Kidney (tissue), 14 donors: Measurements from ENCODE around the gene PSMA5. TPM values are rescaled to one million over a fixed set of nuclear protein-coding genes. Genes with fewer than 3 reads are reported as not detected.

ENCODE experiments used
- DNase-seq, 5 donors: peaks; one replicate each; pipeline ENCODE4 v3.0.0-alpha.2; 2013 to 2020
- FAIRE-seq: peaks from 2 replicates; lab custom pipeline; 2012; peaks lifted over from hg19 to GRCh38; lab: Jason Lieb, UNC
- H3K27ac ChIP-seq, 2 donors: one replicate each; pipeline ENCODE4 v1.7.0; 2013; ENCODE audit warnings: low read depth in 2 of 2, low read length in 2 of 2, inconsistent platforms in 1 of 2
- H3K27me3 ChIP-seq: one replicate; pipeline ENCODE4 v1.7.1; 2013; ENCODE audit warnings: low read length, inconsistent platforms; ENCODE audit not compliant: control insufficient read depth, insufficient read depth
- H3K36me3 ChIP-seq, 3 donors: one replicate each; pipeline versions ENCODE4 v1.7.0 to v1.7.1; 2013; ENCODE audit warnings: low read length in 3 of 3, control low read depth in 1 of 3, inconsistent platforms in 1 of 3; ENCODE audit not compliant: insufficient read depth in 3 of 3, control insufficient read depth in 2 of 3
- H3K4me1 ChIP-seq, 3 donors: one replicate each; pipeline versions ENCODE4 v1.7.0 to v1.7.1; 2013; ENCODE audit warnings: low read length in 3 of 3, inconsistent platforms in 1 of 3, low read depth in 1 of 3; ENCODE audit not compliant: control insufficient read depth in 2 of 3, insufficient read depth in 2 of 3
- H3K4me3 ChIP-seq, 3 donors: one replicate each; pipeline versions ENCODE4 v1.7.0 to v1.8.1; 2013; ENCODE audit warnings: low read length in 3 of 3, control low read depth in 1 of 3, inconsistent platforms in 1 of 3
- H3K9ac ChIP-seq, 3 donors: one replicate each; pipeline versions ENCODE4 v1.7.0 to v1.7.1; 2013; ENCODE audit warnings: low read length in 3 of 3, control low read depth in 1 of 3, inconsistent platforms in 1 of 3
- H3K9me3 ChIP-seq, 3 donors: one replicate each; pipeline versions ENCODE4 v1.7.0 to v1.7.1; 2013; ENCODE audit warnings: low read length in 3 of 3, control low read depth in 1 of 3, inconsistent platforms in 1 of 3; ENCODE audit not compliant: control insufficient read depth in 2 of 3, insufficient read depth in 1 of 3
- CTCF ChIP-seq: IDR thresholded peaks from 3 replicates; pipeline ENCODE4 v1.5.1; 2012; ENCODE audit warnings: mild to moderate bottlenecking, moderate library complexity, borderline replicate concordance; ENCODE audit not compliant: insufficient read depth; ENCODE audit errors: extremely low read depth
- intact Hi-C: fragments of 100-400 bp; cut with DNase I; formaldehyde crosslinking; loops from one replicate; pipeline ENCODE4 v1.11.1; 2022
- polyA plus RNA-seq: library from polyadenylated mRNA; stranded (reverse); fragments of 350-450 nt; fragmentation: Illumina TruSeq; extraction: RNeasy Lipid Tissue Mini Kit (QIAGEN cat#74804); gene quantifications from one replicate; pipeline ENCODE4 v1.2.3, GENCODE V29; 2014; ENCODE audit warnings: low read depth, low replicate concordance; ENCODE audit not compliant: insufficient read depth
- total RNA-seq: library from RNA; stranded (reverse); fragmentation: NEBNext Ultra II Directional; extraction: Animal tissue kit (Norgen Biotek cat#: 25700); gene quantifications from one replicate; pipeline ENCODE4 v1.2.1, GENCODE V29; 2021
- donor health status: control.
- donor health status: control.
- donor health status: control.
- donor health status: control.
- donor health status: control.
- donor health status: DM: yes; HTN: yes; CAD: no.
- donor health status: Normal renal cell carcinoma (clear cell type).

PSMA5 gene
- total and polyA plus RNA-seq, 2 donors from 2014 or later, result 71.4 to 91.1 TPM

- no peak for TF ChIP-seq CTCF
- Histone ChIP-seq H3K4me3 (no peak overlapping the region), H3K27ac (no peak overlapping the region), H3K27me3 (no peaks in the 10 kb centered on the region), H3K9me3 (no peaks in the 10 kb centered on the region), H3K36me3 (no peaks in the 10 kb centered on the region), H3K4me1 (peaks cover 0 to 14% (median 3%) of the 10 kb centered on the region in 3 donors), H3K9ac (no peak overlapping the region)
- intact Hi-C loops, result no loop called here
- no peak for DNase-seq
- FAIRE-seq, result no peak
Observed at GRCh38 chr1:109434484-109434883, 8.2 kb upstream of the PSMA5 start.

- H3K36me3 ChIP-seq, result no peaks in the 10 kb centered on the region
- no peaks in the 10 kb centered on the region for H3K27me3 ChIP-seq
- TF ChIP-seq CTCF, result no peak
- FAIRE-seq, result no peak
- H3K4me1 ChIP-seq, result peaks cover 0 to 14% (median 3%) of the 10 kb centered on the region in 3 donors
- H3K9ac ChIP-seq, result no peak overlapping the region
- H3K9me3 ChIP-seq, result no peaks in the 10 kb centered on the region
- intact Hi-C loops, result no loop called here
- no peak overlapping the region for H3K27ac ChIP-seq
- H3K4me3 ChIP-seq, result no peak overlapping the region
- DNase-seq, result no peak
Observed at GRCh38 chr1:109433322-109433721, 7.1 kb upstream of the PSMA5 start.

- TF ChIP-seq CTCF, result no peak
- H3K9me3 ChIP-seq, result no peaks in the 10 kb centered on the region
- H3K9ac ChIP-seq, result no peak overlapping the region
- no peak overlapping the region for H3K27ac ChIP-seq
- H3K4me3 ChIP-seq, result no peak overlapping the region
- FAIRE-seq (no peak), DNase-seq (no peak)
- H3K36me3 ChIP-seq, result no peaks in the 10 kb centered on the region
- H3K27me3 ChIP-seq, result no peaks in the 10 kb centered on the region
- peaks cover 2 to 14% (median 4%) of the 10 kb centered on the region in 3 donors for H3K4me1 ChIP-seq
- intact Hi-C loops, result no loop called here
Observed at GRCh38 chr1:109432336-109432735, 6.1 kb upstream of the PSMA5 start.

GRCh38 chr1:109427171-109427467 is 871 bp upstream of the PSMA5 start:
- no peaks in the 10 kb centered on the region for H3K9me3 ChIP-seq
- DNase-seq (no peak), FAIRE-seq (no peak)
- H3K9ac ChIP-seq, result peak overlapping the region; percentile 78 to 94 (median 91)
- H3K4me3 ChIP-seq, result peak overlapping the region; percentile 63 to 94 (median 92)
- intact Hi-C loops, result loop anchor here (10.0 kb wide), 1 partner anchor 98 kb away; no protein-coding TSS in a partner anchor
- H3K27me3 ChIP-seq, result no peaks in the 10 kb centered on the region
- peaks cover 4 to 8% (median 6%) of the 10 kb centered on the region in 3 donors for H3K4me1 ChIP-seq
- H3K27ac ChIP-seq, result peak overlapping the region; percentile 85 to 92
- H3K36me3 ChIP-seq, result no peaks in the 10 kb centered on the region
- TF ChIP-seq CTCF, result no peak
